ENCODE data around the gene UBE2G2. TPM values are rescaled to one million over a fixed set of nuclear protein-coding genes. Genes with fewer than 3 reads are reported as not detected.

UBE2G2 gene
- 100 to 1,000 TPM; 108 to 150 (median 129) TPM for total RNA-seq
- polyA plus RNA-seq, result 10 to 100 TPM; 50.7 to 65.8 TPM
- total RNA-seq, result 149 reads per million, percentile 90 among the genes with 10 or more reads in this experiment

GRCh38 chr21:44801468-44802395, at the start of gene UBE2G2:
Gene UBE2G2, minus strand, starts transcription at chr21:44801820. Its CDS starts 72 bp downstream, at chr21:44801748.
- peaks cover 19 to 27% of the 10 kb centered on the region in 2 donors for H3K4me1 ChIP-seq (ENCODE audit: control insufficient read depth in 2 of 2, insufficient read depth in 2 of 2, low read length in 2 of 2)
- peak; percentile 95 for ATAC-seq
- peak within 1 kb of the TSS; percentile 92 for H3K4me3 ChIP-seq (ENCODE audit: low read length)
- Mint-ChIP-seq H3K4me3 (peak within 1 kb of the TSS; percentile 88 to 100 (median 96)), H3K9me3 (no peaks in the 10 kb centered on the region), H3K27me3 (no peaks in the 10 kb centered on the region), H3K27ac (peak within 1 kb of the TSS; percentile 85 to 99 (median 94)), H3K36me3 (peaks cover 4 to 29% (median 9%) of the 10 kb centered on the region in 5 donors), H3K4me1 (peaks cover 24 to 53% (median 45%) of the 10 kb centered on the region in 7 donors)
- DNase-seq, result peak; percentile 79 to 95 (median 88)
- H3K27me3 ChIP-seq (ENCODE audit: control insufficient read depth in 2 of 2, insufficient read depth in 2 of 2, low read length in 2 of 2), result no peaks in the 10 kb centered on the region
- peak within 1 kb of the TSS; percentile 85 for H3K27ac ChIP-seq (ENCODE audit: low read depth, low read length)
- ChIA-PET POLR2A (interaction anchor here (1.0 to 3.5 kb wide), 15 partner anchors 13 to 327 kb away, joined by 3 to 33 read pairs (median 5); partner anchors contain the start of genes PTTG1IP, SLX9 and SUMO3), CTCF (interaction anchor here (1.0 to 4.3 kb wide), 15 partner anchors 8 to 725 kb away, joined by 3 to 56 read pairs (median 3); partner anchors contain the start of genes PTTG1IP and SUMO3)
- intact Hi-C loops (cut with micrococcal nuclease), result loop anchor here (1.0 to 10.0 kb wide), 12 partner anchors 16 to 789 kb away; partner anchors contain the start of gene TRAPPC10 (in 1 of the 2)
- no peaks in the 10 kb centered on the region for H3K9me3 ChIP-seq (ENCODE audit: control insufficient read depth in 2 of 3, low read length in 3 of 3)
- peaks cover 4 to 42% (median 8%) of the 10 kb centered on the region in 3 experiments for H3K36me3 ChIP-seq (ENCODE audit: control insufficient read depth in 2 of 3, insufficient read depth in 3 of 3, low read length in 3 of 3)

GRCh38 chr21:44850905-44851657, 49.5 kb upstream of the UBE2G2 start:
- Histone ChIP-seq H3K4me1 (ENCODE audit: control insufficient read depth in 2 of 2, insufficient read depth in 2 of 2, low read length in 2 of 2) (peaks cover under 1 to 47% of the 10 kb centered on the region in 2 donors), H3K4me3 (ENCODE audit: low read length) (no peak overlapping the region), H3K27ac (ENCODE audit: low read depth, low read length) (peak overlapping the region; percentile 53), H3K9me3 (ENCODE audit: control insufficient read depth in 2 of 3, low read length in 3 of 3) (no peaks in the 10 kb centered on the region), H3K27me3 (ENCODE audit: control insufficient read depth in 2 of 2, insufficient read depth in 2 of 2, low read length in 2 of 2) (no peaks in the 10 kb centered on the region), H3K36me3 (ENCODE audit: control insufficient read depth in 2 of 3, insufficient read depth in 3 of 3, low read length in 3 of 3) (peaks cover 11 to 64% (median 12%) of the 10 kb centered on the region in 3 experiments)
- Mint-ChIP-seq H3K27me3 (no peaks in the 10 kb centered on the region), H3K36me3 (peaks cover 5 to 28% (median 10%) of the 10 kb centered on the region in 5 donors), H3K4me3 (peak overlapping the region in 9 of 10 donors; percentile 29 to 68 (median 53)), H3K27ac (peak overlapping the region; percentile 23 to 94 (median 87)), H3K4me1 (peaks cover 38 to 64% (median 55%) of the 10 kb centered on the region in 7 donors), H3K9me3 (no peaks in the 10 kb centered on the region)
- no peak for ATAC-seq
- ChIA-PET CTCF (interaction anchor here (0.6 kb wide), 1 partner anchor 58 kb away, joined by 3 read pairs; no protein-coding TSS in a partner anchor), POLR2A (interaction anchor here (0.9 to 1.7 kb wide), 5 partner anchors 10 to 68 kb away, joined by 3 to 4 read pairs (median 3); no protein-coding TSS in a partner anchor)
- intact Hi-C loops (cut with micrococcal nuclease), result loop anchor here in 1 of 2 donors (1.0 kb wide), 1 partner anchor 34 kb away; no protein-coding TSS in a partner anchor
- peak in 1 of 9 donors; percentile 21 for DNase-seq

- Histone ChIP-seq H3K4me1 (ENCODE audit: control insufficient read depth in 2 of 2, insufficient read depth in 2 of 2, low read length in 2 of 2) (peaks cover 6 to 51% of the 10 kb centered on the region in 2 donors), H3K36me3 (ENCODE audit: control insufficient read depth in 2 of 3, insufficient read depth in 3 of 3, low read length in 3 of 3) (peaks cover 10 to 57% (median 11%) of the 10 kb centered on the region in 3 experiments), H3K9me3 (ENCODE audit: control insufficient read depth in 2 of 3, low read length in 3 of 3) (no peaks in the 10 kb centered on the region), H3K27me3 (ENCODE audit: control insufficient read depth in 2 of 2, insufficient read depth in 2 of 2, low read length in 2 of 2) (no peaks in the 10 kb centered on the region), H3K4me3 (ENCODE audit: low read length) (no peak overlapping the region), H3K27ac (ENCODE audit: low read depth, low read length) (no peak overlapping the region)
- Mint-ChIP-seq H3K9me3 (no peaks in the 10 kb centered on the region), H3K4me3 (no peak overlapping the region), H3K4me1 (peaks cover 38 to 62% (median 52%) of the 10 kb centered on the region in 7 donors), H3K27ac (peak overlapping the region in 6 of 9 donors; percentile 36 to 93 (median 87)), H3K36me3 (peaks cover 0 to 24% (median 10%) of the 10 kb centered on the region in 5 donors), H3K27me3 (no peaks in the 10 kb centered on the region)
- intact Hi-C loops (cut with micrococcal nuclease), result no loop called here
- ChIA-PET POLR2A (interaction anchor here (1.4 to 1.7 kb wide), 3 partner anchors 10 to 27 kb away, joined by 3 to 4 read pairs (median 3); no protein-coding TSS in a partner anchor), CTCF (interaction anchor here (0.6 kb wide), 1 partner anchor 57 kb away, joined by 3 read pairs; no protein-coding TSS in a partner anchor)
- ATAC-seq, result no peak
- no peak for DNase-seq
Measured at GRCh38 chr21:44850208-44850800, 48.7 kb upstream of the UBE2G2 start.

- Histone ChIP-seq H3K4me1 (ENCODE audit: control insufficient read depth in 2 of 2, insufficient read depth in 2 of 2, low read length in 2 of 2) (peaks cover 6 to 47% of the 10 kb centered on the region in 2 donors), H3K36me3 (ENCODE audit: control insufficient read depth in 2 of 3, insufficient read depth in 3 of 3, low read length in 3 of 3) (peaks cover 4 to 50% (median 4%) of the 10 kb centered on the region in 3 experiments), H3K4me3 (ENCODE audit: low read length) (no peak overlapping the region), H3K27ac (ENCODE audit: low read depth, low read length) (no peak overlapping the region), H3K9me3 (ENCODE audit: control insufficient read depth in 2 of 3, low read length in 3 of 3) (no peaks in the 10 kb centered on the region), H3K27me3 (ENCODE audit: control insufficient read depth in 2 of 2, insufficient read depth in 2 of 2, low read length in 2 of 2) (no peaks in the 10 kb centered on the region)
- peak overlapping the region in 2 of 9 donors; percentile 32 to 38 for H3K27ac Mint-ChIP-seq
- ChIA-PET CTCF (no interaction called here), POLR2A (interaction anchor here (1.4 kb wide), 1 partner anchor 23 kb away, joined by 4 read pairs; no protein-coding TSS in a partner anchor)
- H3K4me3 Mint-ChIP-seq, result no peak overlapping the region
- no peaks in the 10 kb centered on the region for H3K9me3 Mint-ChIP-seq
- no peak for DNase-seq
- ATAC-seq, result no peak
- no peaks in the 10 kb centered on the region for H3K27me3 Mint-ChIP-seq
- peaks cover 31 to 62% (median 47%) of the 10 kb centered on the region in 7 donors for H3K4me1 Mint-ChIP-seq
- intact Hi-C loops (cut with micrococcal nuclease), result no loop called here
- H3K36me3 Mint-ChIP-seq, result peaks cover 0 to 18% (median 10%) of the 10 kb centered on the region in 5 donors
Measured at GRCh38 chr21:44849616-44850130, 48.1 kb upstream of the UBE2G2 start.

- H3K4me1 ChIP-seq (ENCODE audit: control insufficient read depth in 2 of 2, insufficient read depth in 2 of 2, low read length in 2 of 2), result peaks cover 6 to 41% of the 10 kb centered on the region in 2 donors
- H3K9me3 Mint-ChIP-seq, result no peaks in the 10 kb centered on the region
- CTCF ChIA-PET, result interaction anchor here (0.7 kb wide), 1 partner anchor 406 kb away, joined by 3 read pairs; no protein-coding TSS in a partner anchor
- H3K27me3 ChIP-seq (ENCODE audit: control insufficient read depth in 2 of 2, insufficient read depth in 2 of 2, low read length in 2 of 2), result no peaks in the 10 kb centered on the region
- peak overlapping the region in 1 of 9 donors; percentile 19 for H3K27ac Mint-ChIP-seq
- POLR2A ChIA-PET, result no interaction called here
- peaks cover 24 to 57% (median 40%) of the 10 kb centered on the region in 7 donors for H3K4me1 Mint-ChIP-seq
- H3K36me3 ChIP-seq (ENCODE audit: control insufficient read depth in 2 of 3, insufficient read depth in 3 of 3, low read length in 3 of 3), result peaks cover 0 to 43% (median 3%) of the 10 kb centered on the region in 3 experiments
- no peak overlapping the region for H3K4me3 ChIP-seq (ENCODE audit: low read length)
- no peaks in the 10 kb centered on the region for H3K27me3 Mint-ChIP-seq
- no peak overlapping the region for H3K4me3 Mint-ChIP-seq
- intact Hi-C loops (cut with micrococcal nuclease), result no loop called here
- ATAC-seq, result no peak
- DNase-seq, result no peak
- H3K36me3 Mint-ChIP-seq, result peaks cover 0 to 12% (median 5%) of the 10 kb centered on the region in 5 donors
- H3K9me3 ChIP-seq (ENCODE audit: control insufficient read depth in 2 of 3, low read length in 3 of 3), result no peaks in the 10 kb centered on the region
- H3K27ac ChIP-seq (ENCODE audit: low read depth, low read length), result no peak overlapping the region
Measured at GRCh38 chr21:44848821-44849521, 47.4 kb upstream of the UBE2G2 start.

Data from naive thymus-derived CD4-positive, alpha-beta T cell (primary cell).